Transverse colon (tissue), 4 donors: ENCODE results near the gene S100A2. TPM values are rescaled to one million over a fixed set of nuclear protein-coding genes. Genes with fewer than 3 reads are reported as not detected.
"Not testable (repeated sequence)": the region's sequence is repeated elsewhere in the genome, so short reads cannot be mapped to it uniquely, and the experiment has no call there.

Experiments used
- DNase-seq: peaks from one replicate; pipeline ENCODE4 v3.0.0-alpha.2; 2019
- H3K27ac ChIP-seq, 4 donors: fragments of 200-600 bp; sonication (generic); 2 replicates each; pipeline ENCODE4 v1.5.1; 2016 to 2018; ENCODE audit warnings: inconsistent platforms in 4 of 4
- H3K27me3 ChIP-seq: fragments of 200-600 bp; sonication (generic); 2 replicates; pipeline ENCODE4 v1.5.1; 2017; ENCODE audit warnings: inconsistent platforms
- H3K36me3 ChIP-seq, 4 donors: fragments of 200-600 bp; sonication (generic); 2 replicates each; pipeline ENCODE4 v1.5.1; 2017 to 2019; ENCODE audit warnings: inconsistent platforms in 4 of 4
- H3K4me1 ChIP-seq, 4 donors: fragments of 200-600 bp; sonication (generic); 2 replicates each; pipeline ENCODE4 v1.5.1; 2017 to 2020; ENCODE audit warnings: inconsistent platforms in 4 of 4
- H3K4me3 ChIP-seq, 4 donors: fragments of 200-600 bp; sonication (generic); 1 replicate in 1 of 4; 2 replicates in 3 of 4; pipeline versions ENCODE4 v1.5.1 to v1.6.1; 2017 to 2019; ENCODE audit warnings: inconsistent platforms in 4 of 4
- H3K9me3 ChIP-seq, 2 donors: fragments of 200-600 bp; sonication (generic); 2 replicates each; pipeline ENCODE4 v1.5.1; 2017 to 2019; ENCODE audit warnings: inconsistent platforms in 2 of 2
- CTCF ChIP-seq, 5 experiments: fragments of 200-600 bp in 3 of 5; fragments of 450-650 bp in 2 of 5; sonication (generic) in 3 of 5; IDR thresholded peaks; 1 replicate in 2 of 5; 2 replicates in 3 of 5; pipeline ENCODE4 v1.5.1; 2016 to 2017; ENCODE audit warnings: antibody characterized with exemption in 5 of 5, inconsistent platforms in 3 of 5, mild to moderate bottlenecking in 2 of 5, moderate library complexity in 1 of 5
- EP300 ChIP-seq: sonication (generic); formaldehyde crosslinking; IDR thresholded peaks from one replicate; pipeline ENCODE4 v1.6.1; 2017; ENCODE audit warnings: antibody characterized with exemption, low read depth
- POLR2A ChIP-seq: fragments of 450-650 bp; IDR thresholded peaks from one replicate; pipeline ENCODE4 v1.6.1; 2016; ENCODE audit warnings: antibody characterized with exemption, mild to moderate bottlenecking, moderate library complexity
- POLR2AphosphoS5 ChIP-seq, 3 donors: sonication (generic); formaldehyde crosslinking; IDR thresholded peaks; one replicate each; pipeline ENCODE4 v1.6.1; 2016; ENCODE audit warnings: antibody characterized with exemption in 3 of 3
- WGBS, 2 donors: methylation state at CpG; one replicate each; pipeline ENCODE4 v1.1.5; 2018; ENCODE audit warnings: low coverage in 1 of 2; 5-methylcytosine and 5-hydroxymethylcytosine counted together
- in situ Hi-C, 4 donors: fragments of 200-750 bp; cut with MboI; loops; one replicate each; pipeline versions ENCODE4 v1.15.0 to v1.15.1; 2017; ENCODE audit warnings: low sequenced_read_pairs in 3 of 4, low pct_ligation_motif_present in 1 of 4, low pct_unique_long_range_greater_than_20kb in 1 of 4
- intact Hi-C: fragments of 100-400 bp; cut with DNase I; formaldehyde crosslinking; loops from one replicate; pipeline ENCODE4 v1.15.1; 2023; ENCODE audit warnings: low total_unique reads
- total RNA-seq, 4 donors: library from RNA; depleted of rRNA; stranded (reverse); fragments of >200 nt; gene quantifications; one replicate each; pipeline ENCODE4 v1.1.0, GENCODE V29; 2016

The S100A2 gene
- total RNA-seq, 4 donors from 2014 or later, result 2.2 TPM; not detected in 3

- H3K9me3 ChIP-seq, result no peaks in the 10 kb centered on the region
- no peaks in the 10 kb centered on the region for H3K27me3 ChIP-seq
- in situ Hi-C loops, result loop anchor here in 1 of 4 donors (25.0 kb wide), 1 partner anchor 236 kb away; the partner anchor contains the start of gene S100A9
- H3K4me1 ChIP-seq, result peaks cover 0 to 3% (median 0%) of the 10 kb centered on the region in 4 donors
- peak; percentile 23 for DNase-seq
- no peak for TF ChIP-seq CTCF (IDR thresholded peaks at IDR 0.05)
- peak; percentile 19 for TF ChIP-seq POLR2A
- no peak for TF ChIP-seq POLR2AphosphoS5 (IDR thresholded peaks at IDR 0.05)
- TF ChIP-seq EP300, result no peak
- no peak overlapping the region for H3K4me3 ChIP-seq
- 71% methylated on average over 7 of the region's 7 CpGs; no CpG with 5 or more reads in 1 of the 2 donors for WGBS, 2 donors
- peak overlapping the region in 1 of 4 donors; percentile 14 for H3K27ac ChIP-seq
- H3K36me3 ChIP-seq, result no peaks in the 10 kb centered on the region
- intact Hi-C loops, result no loop called here
Observed at GRCh38 chr1:153598309-153599172, 32.9 kb upstream of the S100A2 start.

- intact Hi-C loops, result no loop called here
- Histone ChIP-seq H3K27ac (no peak overlapping the region), H3K9me3 (no peaks in the 10 kb centered on the region), H3K27me3 (no peaks in the 10 kb centered on the region), H3K4me1 (peaks cover 0 to 3% (median 0%) of the 10 kb centered on the region in 4 donors), H3K4me3 (no peak overlapping the region), H3K36me3 (no peaks in the 10 kb centered on the region)
- TF ChIP-seq POLR2A (no peak), POLR2AphosphoS5 (IDR thresholded peaks at IDR 0.05) (peak in 1 of 3 donors; percentile 27)
- 69% methylated on average over 6 of the region's 6 CpGs; no CpG with 5 or more reads in 1 of the 2 donors for WGBS, 2 donors
- peak; percentile 22 for DNase-seq
- in situ Hi-C loops, result loop anchor here in 1 of 4 donors (25.0 kb wide), 1 partner anchor 235 kb away; the partner anchor contains the start of gene S100A9
Observed at GRCh38 chr1:153597206-153597605, 31.6 kb upstream of the S100A2 start.

GRCh38 chr1:153592748-153593147, 27.1 kb upstream of the S100A2 start:
- in situ Hi-C loops, result loop anchor here in 1 of 4 donors (25.0 kb wide), 1 partner anchor 230 kb away; the partner anchor contains the start of gene S100A9
- TF ChIP-seq POLR2AphosphoS5 (IDR thresholded peaks at IDR 0.05) (no peak), CTCF (IDR thresholded peaks at IDR 0.05) (no peak), POLR2A (no peak), EP300 (no peak)

GRCh38 chr1:153588482-153588881, 22.8 kb upstream of the S100A2 start:
- TF ChIP-seq EP300 (no peak), POLR2A (no peak), CTCF (IDR thresholded peaks at IDR 0.05) (no peak), POLR2AphosphoS5 (IDR thresholded peaks at IDR 0.05) (no peak)
- in situ Hi-C loops, result loop anchor here in 1 of 4 donors (25.0 kb wide), 1 partner anchor 226 kb away; the partner anchor contains the start of gene S100A9
- WGBS, 2 donors, result 74 to 80% methylated on average over 2 of the region's 2 CpGs
- Histone ChIP-seq H3K27me3 (no peaks in the 10 kb centered on the region), H3K4me1 (no peaks in the 10 kb centered on the region), H3K9me3 (no peaks in the 10 kb centered on the region), H3K36me3 (no peaks in the 10 kb centered on the region), H3K4me3 (no peak overlapping the region), H3K27ac (no peak overlapping the region)
- intact Hi-C loops, result no loop called here
- DNase-seq, result no peak

More at GRCh38 chr1:153592748-153593147, 27.1 kb upstream of the S100A2 start:
- intact Hi-C loops, result no loop called here
- no peak overlapping the region for H3K27ac ChIP-seq
- H3K36me3 ChIP-seq, result no peaks in the 10 kb centered on the region
- no peaks in the 10 kb centered on the region for H3K4me1 ChIP-seq
- no peaks in the 10 kb centered on the region for H3K9me3 ChIP-seq
- no peaks in the 10 kb centered on the region for H3K27me3 ChIP-seq
- H3K4me3 ChIP-seq, result no peak overlapping the region
- 59 to 60% methylated on average over 4 of the region's 4 CpGs for WGBS, 2 donors
- no peak for DNase-seq

- H3K36me3 ChIP-seq, H3K9me3 ChIP-seq, H3K27me3 ChIP-seq, DNase-seq, H3K4me1 ChIP-seq, intact Hi-C loops, H3K4me3 ChIP-seq, H3K27ac ChIP-seq: not testable (repeated sequence)
- in situ Hi-C loops, result loop anchor here in 1 of 4 donors (25.0 kb wide), 1 partner anchor 226 kb away; the partner anchor contains the start of gene S100A9
- WGBS, 2 donors, result 90 to 93% methylated on average over 3 to 10 of the region's 10 CpGs
Observed at GRCh38 chr1:153588033-153588432, 22.4 kb upstream of the S100A2 start.
